Activated naive CD4-positive, alpha-beta T cell treated with anti-CD3 and anti-CD28 coated beads, Interleukin-2, amount 10 ng/mL, durations not matched to agents 7 days and 5 days (primary cell): ENCODE results near the gene AK1.
A peak's percentile ranks its signal among the peaks of the same experiment; 100 is the strongest.

Source experiments
- CTCF ChIA-PET: fragments of 350-600 bp; sonication (Branson Sonifier 250); formaldehyde crosslinking; loops from one replicate; lab custom pipeline; 2021; ENCODE audit warnings: antibody characterized with exemption; lab: Charles Lee
- DNase-seq: peaks from one replicate; pipeline ENCODE4 v3.0.0-alpha.2; 2020
- H3K27ac Mint-ChIP-seq: one replicate; pipeline ENCODE4 v1.8.0; 2021; ENCODE audit warnings: mild to moderate bottlenecking, moderate library complexity, mixed read lengths
- H3K27me3 Mint-ChIP-seq: one replicate; pipeline ENCODE4 v1.8.0; 2021; ENCODE audit warnings: mild to moderate bottlenecking, mixed read lengths
- H3K36me3 Mint-ChIP-seq: one replicate; pipeline ENCODE4 v1.8.0; 2021; ENCODE audit warnings: mixed read lengths
- H3K4me1 Mint-ChIP-seq: one replicate; pipeline ENCODE4 v1.8.0; 2021; ENCODE audit warnings: mixed read lengths
- H3K4me3 Mint-ChIP-seq: one replicate; pipeline ENCODE4 v1.8.0; 2021; ENCODE audit warnings: mild to moderate bottlenecking, moderate library complexity, mixed read lengths
- H3K9me3 Mint-ChIP-seq: one replicate; pipeline ENCODE4 v1.8.0; 2021; ENCODE audit warnings: mixed read lengths

The AK1 gene

GRCh38 chr9:127862075-127863011, 15.1 kb downstream of the AK1 start:
- Mint-ChIP-seq H3K27me3 (peaks cover 5% of the 10 kb centered on the region), H3K4me1 (peaks cover 53% of the 10 kb centered on the region), H3K36me3 (peaks cover 8% of the 10 kb centered on the region), H3K4me3 (no peak overlapping the region), H3K27ac (peak overlapping the region; percentile 87), H3K9me3 (no peaks in the 10 kb centered on the region)
- peak; percentile 79 for DNase-seq
- CTCF ChIA-PET, result interaction anchor here (0.8 to 1.6 kb wide), 5 partner anchors 7 to 255 kb away, joined by 3 to 5 read pairs (median 4); partner anchors contain the start of gene TOR2A

- Mint-ChIP-seq H3K9me3 (no peaks in the 10 kb centered on the region), H3K36me3 (peaks cover 3% of the 10 kb centered on the region), H3K4me1 (peaks cover 50% of the 10 kb centered on the region), H3K27me3 (peaks cover 5% of the 10 kb centered on the region), H3K27ac (no peak overlapping the region), H3K4me3 (no peak overlapping the region)
- DNase-seq, result no peak
- CTCF ChIA-PET, result no interaction called here
These were observed 16.7 kb downstream of the AK1 start for GRCh38 chr9:127860779-127861178.

DNA sequence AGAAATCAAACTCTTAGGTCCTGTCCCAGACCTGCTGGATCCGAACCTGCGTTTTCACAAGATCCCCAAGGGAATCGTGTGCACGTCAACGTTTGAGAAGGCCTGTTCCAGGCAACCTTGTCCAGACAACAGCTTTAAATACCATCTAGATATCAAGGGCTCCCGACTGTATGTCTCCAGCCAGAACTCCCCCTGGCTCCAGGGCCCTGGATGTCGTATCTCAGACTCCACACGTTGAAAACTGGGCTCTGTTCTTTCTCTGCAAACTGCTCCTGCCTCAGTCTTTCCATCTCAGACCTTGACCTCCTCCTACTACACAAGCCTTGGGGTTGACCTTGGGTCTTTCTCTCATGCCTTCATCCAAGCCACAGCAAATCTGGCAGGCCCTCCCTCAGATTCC, 17.2 kb downstream of the AK1 start:
- H3K9me3 Mint-ChIP-seq, result no peaks in the 10 kb centered on the region
- peaks cover 49% of the 10 kb centered on the region for H3K4me1 Mint-ChIP-seq
- DNase-seq, result no peak
- no peak overlapping the region for H3K27ac Mint-ChIP-seq
- CTCF ChIA-PET, result interaction anchor here (0.6 to 1.3 kb wide), 2 partner anchors 10 to 63 kb away, joined by 3 to 6 read pairs; no protein-coding TSS in a partner anchor
- H3K27me3 Mint-ChIP-seq, result peaks cover 5% of the 10 kb centered on the region
- no peaks in the 10 kb centered on the region for H3K36me3 Mint-ChIP-seq
- no peak overlapping the region for H3K4me3 Mint-ChIP-seq

- Mint-ChIP-seq H3K4me3 (no peak overlapping the region), H3K9me3 (no peaks in the 10 kb centered on the region), H3K36me3 (peaks cover 4% of the 10 kb centered on the region), H3K27me3 (peaks cover 5% of the 10 kb centered on the region), H3K4me1 (peaks cover 53% of the 10 kb centered on the region), H3K27ac (no peak overlapping the region)
- DNase-seq, result no peak
- CTCF ChIA-PET, result interaction anchor here (1.0 kb wide), 1 partner anchor 124 kb away, joined by 3 read pairs; the partner anchor contains the start of gene TOR2A
These were observed 19.4 kb downstream of the AK1 start for GRCh38 chr9:127858041-127858512.

- H3K4me3 Mint-ChIP-seq, result no peak overlapping the region
- H3K27ac Mint-ChIP-seq, result peak overlapping the region; percentile 24
- DNase-seq, result no peak
- H3K27me3 Mint-ChIP-seq, result peaks cover 5% of the 10 kb centered on the region
- H3K9me3 Mint-ChIP-seq, result peaks cover under 1% of the 10 kb centered on the region
- peaks cover 4% of the 10 kb centered on the region for H3K36me3 Mint-ChIP-seq
- CTCF ChIA-PET, result interaction anchor here (1.0 kb wide), 1 partner anchor 123 kb away, joined by 3 read pairs; the partner anchor contains the start of gene TOR2A
- H3K4me1 Mint-ChIP-seq, result peaks cover 53% of the 10 kb centered on the region
These were observed 20.2 kb downstream of the AK1 start for GRCh38 chr9:127857278-127857677.

GRCh38 chr9:127856729-127857116, 20.8 kb downstream of the AK1 start:
- DNase-seq, result no peak
- no peak overlapping the region for H3K27ac Mint-ChIP-seq
- peaks cover 8% of the 10 kb centered on the region for H3K36me3 Mint-ChIP-seq
- peaks cover 1% of the 10 kb centered on the region for H3K9me3 Mint-ChIP-seq
- H3K4me3 Mint-ChIP-seq, result no peak overlapping the region
- peaks cover 5% of the 10 kb centered on the region for H3K27me3 Mint-ChIP-seq
- CTCF ChIA-PET, result interaction anchor here (1.0 kb wide), 1 partner anchor 122 kb away, joined by 3 read pairs; the partner anchor contains the start of gene TOR2A
- peaks cover 53% of the 10 kb centered on the region for H3K4me1 Mint-ChIP-seq

GRCh38 chr9:127856094-127856728, 21.3 kb downstream of the AK1 start:
- H3K27me3 Mint-ChIP-seq, result peaks cover 5% of the 10 kb centered on the region
- peaks cover 53% of the 10 kb centered on the region for H3K4me1 Mint-ChIP-seq
- H3K27ac Mint-ChIP-seq, result no peak overlapping the region
- no peak for DNase-seq
- peaks cover 1% of the 10 kb centered on the region for H3K9me3 Mint-ChIP-seq
- CTCF ChIA-PET, result interaction anchor here (0.9 to 2.5 kb wide), 3 partner anchors 13 to 121 kb away, joined by 3 to 10 read pairs (median 8); partner anchors contain the start of gene TOR2A
- no peak overlapping the region for H3K4me3 Mint-ChIP-seq
- peaks cover 10% of the 10 kb centered on the region for H3K36me3 Mint-ChIP-seq

GRCh38 chr9:127855522-127855921, 22.0 kb downstream of the AK1 start:
- no peak for DNase-seq
- Mint-ChIP-seq H3K4me1 (peaks cover 46% of the 10 kb centered on the region), H3K4me3 (peak overlapping the region; percentile 54), H3K27ac (no peak overlapping the region), H3K36me3 (peaks cover 14% of the 10 kb centered on the region), H3K27me3 (peaks cover 5% of the 10 kb centered on the region), H3K9me3 (peaks cover 4% of the 10 kb centered on the region)
- CTCF ChIA-PET, result interaction anchor here (0.9 to 2.5 kb wide), 3 partner anchors 14 to 120 kb away, joined by 3 to 10 read pairs (median 8); partner anchors contain the start of gene TOR2A

- no peak for DNase-seq
- Mint-ChIP-seq H3K36me3 (peaks cover 17% of the 10 kb centered on the region), H3K4me3 (peak overlapping the region; percentile 54), H3K4me1 (peaks cover 43% of the 10 kb centered on the region), H3K27ac (no peak overlapping the region), H3K9me3 (peaks cover 8% of the 10 kb centered on the region), H3K27me3 (peaks cover 5% of the 10 kb centered on the region)
- CTCF ChIA-PET, result interaction anchor here (2.4 to 2.5 kb wide), 2 partner anchors 14 to 120 kb away, joined by 8 to 10 read pairs; partner anchors contain the start of gene TOR2A
These were observed 22.5 kb downstream of the AK1 start for GRCh38 chr9:127854960-127855359.

DNA sequence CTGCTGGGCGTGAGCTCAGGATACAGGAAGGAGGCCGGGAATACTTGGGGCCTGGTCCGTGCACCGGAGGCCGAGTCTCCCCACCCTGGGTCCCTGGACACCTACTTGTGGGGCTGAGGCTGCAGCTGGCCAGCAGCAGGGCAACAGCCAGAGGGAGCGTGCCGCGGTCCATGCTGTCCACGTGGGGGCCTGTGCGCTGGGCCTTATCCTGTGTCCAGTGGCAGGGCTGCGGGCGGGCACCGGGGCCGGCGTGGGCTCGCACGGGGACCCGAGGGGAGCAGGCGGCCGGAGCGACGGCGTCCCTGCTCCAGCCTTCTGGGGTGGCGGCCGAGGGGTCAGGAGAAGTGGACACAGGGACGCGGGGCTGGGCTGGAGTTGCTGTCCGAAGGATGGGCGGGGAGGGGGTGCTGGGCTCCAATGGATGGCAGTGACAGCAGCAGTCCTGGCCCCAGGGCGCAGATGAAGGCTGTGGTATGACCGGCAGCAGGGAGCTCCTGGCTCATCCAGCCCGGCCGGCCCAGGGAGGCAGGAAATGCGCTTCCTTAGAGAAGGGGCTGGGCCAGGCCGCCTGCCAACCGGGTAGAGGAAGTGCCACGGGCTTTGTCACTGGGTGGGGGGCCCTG, 23.2 kb downstream of the AK1 start, which contains the start of gene ENG:
ENG (minus strand) TSS at position 475 of the 623 bp plus-strand sequence; CDS start at position 172, 303 bp downstream.
- Mint-ChIP-seq H3K27ac (peak within 1 kb of the TSS; percentile 88), H3K27me3 (peaks cover 5% of the 10 kb centered on the region), H3K36me3 (peaks cover 24% of the 10 kb centered on the region), H3K4me1 (peaks cover 43% of the 10 kb centered on the region), H3K4me3 (peak within 1 kb of the TSS; percentile 88), H3K9me3 (peaks cover 13% of the 10 kb centered on the region)
- CTCF ChIA-PET, result interaction anchor here (2.4 to 2.5 kb wide), 2 partner anchors 15 to 119 kb away, joined by 8 to 10 read pairs; partner anchors contain the start of gene TOR2A
- peak; percentile 57 for DNase-seq

GRCh38 chr9:127853312-127854183, 23.9 kb downstream of the AK1 start:
- Mint-ChIP-seq H3K27me3 (peaks cover under 1% of the 10 kb centered on the region), H3K9me3 (peaks cover 21% of the 10 kb centered on the region), H3K27ac (peak overlapping the region; percentile 88), H3K4me3 (peak overlapping the region; percentile 88), H3K36me3 (peaks cover 32% of the 10 kb centered on the region), H3K4me1 (peaks cover 41% of the 10 kb centered on the region)
- CTCF ChIA-PET, result interaction anchor here (0.6 to 2.5 kb wide), 3 partner anchors 17 to 118 kb away, joined by 3 to 8 read pairs (median 5); partner anchors contain the start of gene TOR2A
- no peak for DNase-seq

DNA sequence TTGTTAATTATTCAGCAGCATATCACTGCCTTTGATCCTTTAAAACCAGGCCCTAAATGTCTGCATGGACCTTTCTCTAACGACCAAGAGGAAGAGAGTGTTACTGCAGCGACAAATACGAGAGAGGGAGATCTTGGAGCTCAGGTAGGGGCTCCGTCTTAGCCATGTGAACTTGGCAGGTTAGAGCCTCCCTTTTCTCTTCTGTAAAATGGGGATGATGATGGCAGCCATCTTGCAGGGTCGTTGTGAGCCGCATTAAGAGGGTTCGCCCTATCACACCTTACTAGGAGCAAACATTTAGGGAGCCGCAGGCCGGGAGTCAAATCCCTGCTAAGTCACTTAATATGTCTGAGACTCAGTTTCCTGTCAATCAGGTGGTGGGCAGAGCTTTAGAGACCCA, 24.6 kb downstream of the AK1 start:
- H3K27ac Mint-ChIP-seq, result no peak overlapping the region

More for the DNA sequence above, 24.6 kb downstream of the AK1 start:
- Mint-ChIP-seq H3K4me3 (peak overlapping the region; percentile 88), H3K4me1 (peaks cover 41% of the 10 kb centered on the region), H3K27me3 (no peaks in the 10 kb centered on the region), H3K36me3 (peaks cover 37% of the 10 kb centered on the region), H3K9me3 (peaks cover 28% of the 10 kb centered on the region)
- CTCF ChIA-PET, result interaction anchor here (1.6 kb wide), 1 partner anchor 49 kb away, joined by 3 read pairs; no protein-coding TSS in a partner anchor
- no peak for DNase-seq
